Liver (tissue), 9 donors: ENCODE data around the gene GNG13. TPM values are rescaled to one million over a fixed set of nuclear protein-coding genes. Genes with fewer than 3 reads are reported as not detected.

Experiments
- DNase-seq: peaks from one replicate; pipeline ENCODE4 v3.0.0-alpha.2; 2017; ENCODE audit warnings: low spot score
- H3K27ac ChIP-seq, 2 donors: one replicate each; pipeline ENCODE4 v1.7.0; 2013; ENCODE audit warnings: inconsistent platforms in 2 of 2, low read length in 2 of 2, control low read depth in 1 of 2, low read depth in 1 of 2, mild to moderate bottlenecking in 1 of 2
- H3K27me3 ChIP-seq, 4 donors: one replicate each; pipeline versions ENCODE4 v1.6.1 to v1.7.0; 2013; ENCODE audit warnings: low read length in 3 of 4, inconsistent platforms in 1 of 4, mild to moderate bottlenecking in 1 of 4, moderate library complexity in 1 of 4; ENCODE audit not compliant: control insufficient read depth in 4 of 4, insufficient read depth in 4 of 4
- H3K36me3 ChIP-seq, 4 donors: one replicate each; pipeline versions ENCODE4 v1.6.1 to v1.7.0; 2013; ENCODE audit warnings: low read length in 3 of 4, mild to moderate bottlenecking in 3 of 4, low read depth in 1 of 4, moderate library complexity in 1 of 4; ENCODE audit not compliant: control insufficient read depth in 4 of 4, insufficient read depth in 3 of 4
- H3K4me1 ChIP-seq, 4 donors: one replicate each; pipeline versions ENCODE4 v1.6.1 to v1.7.0; 2013; ENCODE audit warnings: low read length in 3 of 4, mild to moderate bottlenecking in 3 of 4, moderate library complexity in 1 of 4; ENCODE audit not compliant: control insufficient read depth in 4 of 4, insufficient read depth in 4 of 4
- H3K4me3 ChIP-seq, 3 donors: one replicate each; pipeline versions ENCODE4 v1.6.1 to v1.7.0; 2013; ENCODE audit warnings: low read length in 3 of 3, control low read depth in 1 of 3, low read depth in 1 of 3, mild to moderate bottlenecking in 1 of 3
- H3K9ac ChIP-seq, 2 donors: one replicate each; pipeline ENCODE4 v1.7.0; 2013; ENCODE audit warnings: low read length in 2 of 2, mild to moderate bottlenecking in 2 of 2, moderate library complexity in 2 of 2, control low read depth in 1 of 2, low read depth in 1 of 2
- H3K9me3 ChIP-seq, 4 donors: one replicate each; pipeline versions ENCODE4 v1.6.1 to v1.7.0; 2013; ENCODE audit warnings: low read length in 3 of 4; ENCODE audit not compliant: control insufficient read depth in 4 of 4
- EGR1 ChIP-seq, 2 donors: IDR thresholded peaks; 2 replicates each; pipeline ENCODE4 v1.6.1; 2016 to 2018; ENCODE audit warnings: antibody characterized with exemption in 2 of 2, low read depth in 2 of 2
- FOXA1 ChIP-seq: IDR thresholded peaks from 2 replicates; pipeline ENCODE4 v1.6.1; 2016; ENCODE audit warnings: antibody characterized with exemption
- FOXA2 ChIP-seq: IDR thresholded peaks from 2 replicates; pipeline ENCODE4 v1.6.1; 2016; ENCODE audit warnings: antibody characterized with exemption
- GABPA ChIP-seq, 2 donors: IDR thresholded peaks in 1 of 2; conservative IDR thresholded peaks in 1 of 2; 2 replicates each; pipeline ENCODE4 v1.6.1; 2016; ENCODE audit warnings: antibody characterized with exemption in 2 of 2, mild to moderate bottlenecking in 1 of 2, moderate library complexity in 1 of 2
- HNF4A ChIP-seq, 2 donors: conservative IDR thresholded peaks; 2 replicates each; pipeline ENCODE4 v1.6.1; 2016; ENCODE audit warnings: antibody characterized with exemption in 2 of 2, mild to moderate bottlenecking in 2 of 2
- HNF4G ChIP-seq: IDR thresholded peaks from 2 replicates; pipeline ENCODE4 v1.6.1; 2016; ENCODE audit warnings: antibody characterized with exemption
- JUND ChIP-seq, 2 donors: IDR thresholded peaks; 2 replicates each; pipeline ENCODE4 v1.6.1; 2016; ENCODE audit warnings: antibody characterized with exemption in 2 of 2
- NR2F2 ChIP-seq: IDR thresholded peaks from 2 replicates; pipeline ENCODE4 v1.6.1; 2016; ENCODE audit warnings: antibody characterized with exemption
- RAD21 ChIP-seq, 2 donors: IDR thresholded peaks; 2 replicates each; pipeline ENCODE4 v1.6.1; 2016; ENCODE audit warnings: antibody characterized with exemption in 2 of 2, mild to moderate bottlenecking in 2 of 2
- RXRA ChIP-seq, 2 donors: IDR thresholded peaks; 2 replicates each; pipeline ENCODE4 v1.6.1; 2017 to 2018; ENCODE audit warnings: antibody characterized with exemption in 2 of 2, mild to moderate bottlenecking in 1 of 2
- SP1 ChIP-seq: IDR thresholded peaks from 2 replicates; pipeline ENCODE4 v1.6.1; 2018; ENCODE audit warnings: antibody characterized with exemption, mild to moderate bottlenecking
- YY1 ChIP-seq: IDR thresholded peaks from 2 replicates; pipeline ENCODE4 v1.6.1; 2016; ENCODE audit warnings: antibody characterized with exemption, mild to moderate bottlenecking
- WGBS: extraction: QIAGEN DNeasy Blood & Tissue Kit; methylation state at CpG from one replicate; pipeline ENCODE4 v1.1.7; 2013; 5-methylcytosine and 5-hydroxymethylcytosine counted together
- polyA plus RNA-seq, 2 donors: library from polyadenylated mRNA; stranded (reverse) in 1 of 2; unstranded in 1 of 2; fragments of 200-250 nt in 1 of 2; fragments of >200 nt in 1 of 2; fragmentation: Nextera tagmentation in 1 of 2; extraction: Ambion mirVana in 1 of 2; gene quantifications; one replicate each; pipeline versions ENCODE4 v1.2.1 to v1.2.3, GENCODE V29; 2013 to 2015
- total RNA-seq, 2 donors: library from RNA; depleted of rRNA; stranded (reverse); fragments of >200 nt; gene quantifications; one replicate each; pipeline ENCODE4 v1.2.3, GENCODE V29; 2014
- TF ChIP-seq, protein P1 (sequence below): fragments of 150-350 bp; IDR thresholded peaks from 2 replicates; pipeline ENCODE4 v1.5.1; 2017; ENCODE audit warnings: improper control_type of control experiment, low read depth, low read length; ENCODE audit not compliant: missing input control
- TF ChIP-seq, protein P2 (sequence below): IDR thresholded peaks from 2 replicates; pipeline ENCODE4 v1.6.1; 2016; ENCODE audit warnings: antibody characterized with exemption, mild to moderate bottlenecking
- TF ChIP-seq, protein P3 (sequence below): IDR thresholded peaks from 2 replicates; pipeline ENCODE4 v1.6.1; 2016; ENCODE audit warnings: antibody characterized with exemption
- TF ChIP-seq, protein P4 (sequence below): IDR thresholded peaks from 2 replicates; pipeline ENCODE4 v1.6.1; 2016; ENCODE audit warnings: antibody characterized with exemption
- TF ChIP-seq, protein P5 (sequence below): IDR thresholded peaks from 2 replicates; pipeline ENCODE4 v1.6.1; 2016; ENCODE audit warnings: antibody characterized with exemption
- donor health status: healthy.
- donor health status: healthy.
- donor health status: healthy.
- donor health status: healthy.
- donor health status: healthy.

GNG13 gene
- total and polyA plus RNA-seq, 4 donors, result not detected

DNA sequence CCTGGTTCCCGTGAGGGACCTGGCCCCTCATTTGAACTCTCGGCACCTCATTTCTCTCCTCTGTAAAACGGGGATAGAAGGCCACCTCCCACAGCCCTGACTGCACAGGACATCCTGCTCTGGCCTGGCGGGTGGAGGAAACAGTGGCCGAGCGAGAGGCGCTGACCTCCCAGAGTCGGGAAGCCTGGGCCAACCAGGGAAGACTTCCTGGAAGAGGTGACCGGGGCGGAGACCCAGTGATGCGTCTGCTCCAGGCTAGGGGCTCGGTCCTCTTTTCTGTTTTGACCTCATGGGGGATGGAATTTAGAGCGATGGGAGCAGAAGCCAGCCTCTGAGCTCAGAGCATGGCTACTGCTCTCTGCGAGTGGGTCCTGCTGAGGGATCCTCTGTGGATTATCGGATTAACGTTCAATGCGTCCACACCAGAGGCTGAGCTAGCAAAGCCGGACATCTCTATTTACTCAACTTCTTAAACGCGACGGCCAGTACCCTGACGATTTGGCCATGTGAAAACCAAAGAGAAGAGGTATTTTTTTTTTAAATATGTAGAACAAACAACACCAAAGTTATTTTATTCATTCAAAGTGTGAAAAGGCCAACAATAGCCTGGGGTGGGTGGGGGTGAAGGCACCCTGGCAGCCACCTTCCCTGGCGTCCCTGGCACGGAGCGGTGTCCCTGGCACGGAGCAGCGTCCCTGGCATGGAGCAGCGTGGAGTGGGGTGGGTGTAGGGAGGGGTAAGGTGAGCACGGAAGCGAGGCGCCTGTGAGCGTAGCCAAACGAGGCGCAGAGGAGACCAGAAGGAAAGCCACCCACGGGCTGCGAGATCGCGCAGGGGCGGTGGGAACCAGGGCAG lies 49.2 kb downstream of the GNG13 start:
- DNase-seq, result no peak
- Histone ChIP-seq H3K9me3 (peaks cover 0 to 2% (median 0%) of the 10 kb centered on the region in 4 donors), H3K36me3 (no peaks in the 10 kb centered on the region), H3K4me3 (no peak overlapping the region), H3K9ac (no peak overlapping the region), H3K27me3 (no peaks in the 10 kb centered on the region), H3K27ac (no peak overlapping the region), H3K4me1 (no peaks in the 10 kb centered on the region)
- TF ChIP-seq SP1 (no peak), HNF4G (no peak), FOXA1 (no peak), EGR1 (IDR thresholded peaks at IDR 0.05; ENCODE audit: low read depth in 2 of 2) (no peak), NR2F2 (no peak), GABPA (IDR thresholded peaks at IDR 0.05 in 1 of 2, conservative IDR thresholded peaks at IDR 0.05 in 1 of 2) (no peak), YY1 (no peak), RXRA (IDR thresholded peaks at IDR 0.05) (no peak), FOXA2 (no peak), JUND (IDR thresholded peaks at IDR 0.05) (no peak), RAD21 (IDR thresholded peaks at IDR 0.05) (no peak), HNF4A (conservative IDR thresholded peaks at IDR 0.05) (no peak)
- TF ChIP-seq, protein P1, sequence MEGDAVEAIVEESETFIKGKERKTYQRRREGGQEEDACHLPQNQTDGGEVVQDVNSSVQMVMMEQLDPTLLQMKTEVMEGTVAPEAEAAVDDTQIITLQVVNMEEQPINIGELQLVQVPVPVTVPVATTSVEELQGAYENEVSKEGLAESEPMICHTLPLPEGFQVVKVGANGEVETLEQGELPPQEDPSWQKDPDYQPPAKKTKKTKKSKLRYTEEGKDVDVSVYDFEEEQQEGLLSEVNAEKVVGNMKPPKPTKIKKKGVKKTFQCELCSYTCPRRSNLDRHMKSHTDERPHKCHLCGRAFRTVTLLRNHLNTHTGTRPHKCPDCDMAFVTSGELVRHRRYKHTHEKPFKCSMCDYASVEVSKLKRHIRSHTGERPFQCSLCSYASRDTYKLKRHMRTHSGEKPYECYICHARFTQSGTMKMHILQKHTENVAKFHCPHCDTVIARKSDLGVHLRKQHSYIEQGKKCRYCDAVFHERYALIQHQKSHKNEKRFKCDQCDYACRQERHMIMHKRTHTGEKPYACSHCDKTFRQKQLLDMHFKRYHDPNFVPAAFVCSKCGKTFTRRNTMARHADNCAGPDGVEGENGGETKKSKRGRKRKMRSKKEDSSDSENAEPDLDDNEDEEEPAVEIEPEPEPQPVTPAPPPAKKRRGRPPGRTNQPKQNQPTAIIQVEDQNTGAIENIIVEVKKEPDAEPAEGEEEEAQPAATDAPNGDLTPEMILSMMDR, result no peak
- TF ChIP-seq, protein P2, sequence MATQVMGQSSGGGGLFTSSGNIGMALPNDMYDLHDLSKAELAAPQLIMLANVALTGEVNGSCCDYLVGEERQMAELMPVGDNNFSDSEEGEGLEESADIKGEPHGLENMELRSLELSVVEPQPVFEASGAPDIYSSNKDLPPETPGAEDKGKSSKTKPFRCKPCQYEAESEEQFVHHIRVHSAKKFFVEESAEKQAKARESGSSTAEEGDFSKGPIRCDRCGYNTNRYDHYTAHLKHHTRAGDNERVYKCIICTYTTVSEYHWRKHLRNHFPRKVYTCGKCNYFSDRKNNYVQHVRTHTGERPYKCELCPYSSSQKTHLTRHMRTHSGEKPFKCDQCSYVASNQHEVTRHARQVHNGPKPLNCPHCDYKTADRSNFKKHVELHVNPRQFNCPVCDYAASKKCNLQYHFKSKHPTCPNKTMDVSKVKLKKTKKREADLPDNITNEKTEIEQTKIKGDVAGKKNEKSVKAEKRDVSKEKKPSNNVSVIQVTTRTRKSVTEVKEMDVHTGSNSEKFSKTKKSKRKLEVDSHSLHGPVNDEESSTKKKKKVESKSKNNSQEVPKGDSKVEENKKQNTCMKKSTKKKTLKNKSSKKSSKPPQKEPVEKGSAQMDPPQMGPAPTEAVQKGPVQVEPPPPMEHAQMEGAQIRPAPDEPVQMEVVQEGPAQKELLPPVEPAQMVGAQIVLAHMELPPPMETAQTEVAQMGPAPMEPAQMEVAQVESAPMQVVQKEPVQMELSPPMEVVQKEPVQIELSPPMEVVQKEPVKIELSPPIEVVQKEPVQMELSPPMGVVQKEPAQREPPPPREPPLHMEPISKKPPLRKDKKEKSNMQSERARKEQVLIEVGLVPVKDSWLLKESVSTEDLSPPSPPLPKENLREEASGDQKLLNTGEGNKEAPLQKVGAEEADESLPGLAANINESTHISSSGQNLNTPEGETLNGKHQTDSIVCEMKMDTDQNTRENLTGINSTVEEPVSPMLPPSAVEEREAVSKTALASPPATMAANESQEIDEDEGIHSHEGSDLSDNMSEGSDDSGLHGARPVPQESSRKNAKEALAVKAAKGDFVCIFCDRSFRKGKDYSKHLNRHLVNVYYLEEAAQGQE, result no peak
- TF ChIP-seq, protein P3, sequence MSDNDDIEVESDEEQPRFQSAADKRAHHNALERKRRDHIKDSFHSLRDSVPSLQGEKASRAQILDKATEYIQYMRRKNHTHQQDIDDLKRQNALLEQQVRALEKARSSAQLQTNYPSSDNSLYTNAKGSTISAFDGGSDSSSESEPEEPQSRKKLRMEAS, result no peak
- TF ChIP-seq, protein P4, sequence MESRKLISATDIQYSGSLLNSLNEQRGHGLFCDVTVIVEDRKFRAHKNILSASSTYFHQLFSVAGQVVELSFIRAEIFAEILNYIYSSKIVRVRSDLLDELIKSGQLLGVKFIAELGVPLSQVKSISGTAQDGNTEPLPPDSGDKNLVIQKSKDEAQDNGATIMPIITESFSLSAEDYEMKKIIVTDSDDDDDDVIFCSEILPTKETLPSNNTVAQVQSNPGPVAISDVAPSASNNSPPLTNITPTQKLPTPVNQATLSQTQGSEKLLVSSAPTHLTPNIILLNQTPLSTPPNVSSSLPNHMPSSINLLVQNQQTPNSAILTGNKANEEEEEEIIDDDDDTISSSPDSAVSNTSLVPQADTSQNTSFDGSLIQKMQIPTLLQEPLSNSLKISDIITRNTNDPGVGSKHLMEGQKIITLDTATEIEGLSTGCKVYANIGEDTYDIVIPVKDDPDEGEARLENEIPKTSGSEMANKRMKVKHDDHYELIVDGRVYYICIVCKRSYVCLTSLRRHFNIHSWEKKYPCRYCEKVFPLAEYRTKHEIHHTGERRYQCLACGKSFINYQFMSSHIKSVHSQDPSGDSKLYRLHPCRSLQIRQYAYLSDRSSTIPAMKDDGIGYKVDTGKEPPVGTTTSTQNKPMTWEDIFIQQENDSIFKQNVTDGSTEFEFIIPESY, result no peak
- TF ChIP-seq, protein P5, sequence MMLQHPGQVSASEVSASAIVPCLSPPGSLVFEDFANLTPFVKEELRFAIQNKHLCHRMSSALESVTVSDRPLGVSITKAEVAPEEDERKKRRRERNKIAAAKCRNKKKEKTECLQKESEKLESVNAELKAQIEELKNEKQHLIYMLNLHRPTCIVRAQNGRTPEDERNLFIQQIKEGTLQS, result no peak
- WGBS, result 52% methylated on average over 39 of the region's 39 CpGs
